C1 segment of cervical spinal cord (tissue), 14 donors: ENCODE results near the gene MAPK8.
"Not testable (repeated sequence)": the region's sequence is repeated elsewhere in the genome, so short reads cannot be mapped to it uniquely, and the experiment has no call there.

Experiments used
- DNase-seq, 14 donors: peaks; one replicate each; lab custom pipeline; 2025; lab: John Stamatoyannopoulos, UW

Gene MAPK8

DNA sequence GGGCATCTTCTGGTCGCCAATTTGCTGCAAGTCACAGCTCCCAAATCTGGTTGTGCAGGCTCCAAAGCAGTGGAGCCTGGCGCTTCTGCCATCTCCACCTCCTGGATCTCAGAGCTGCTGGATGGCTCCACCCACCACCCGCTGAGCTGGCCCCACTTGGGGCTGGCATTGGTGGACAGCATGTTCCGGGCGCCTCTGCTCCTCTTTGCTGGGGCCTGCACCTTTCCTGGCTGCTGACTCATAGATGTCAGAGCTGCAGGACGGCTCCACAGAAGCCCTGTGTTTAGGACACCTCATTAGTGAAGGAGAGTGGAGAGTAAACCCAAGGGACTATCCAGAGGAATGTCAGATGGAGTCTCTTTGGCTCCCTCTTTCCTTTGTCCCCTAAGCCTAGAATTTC, 27.4 kb downstream of the MAPK8 start:
- no peak for DNase-seq

DNA sequence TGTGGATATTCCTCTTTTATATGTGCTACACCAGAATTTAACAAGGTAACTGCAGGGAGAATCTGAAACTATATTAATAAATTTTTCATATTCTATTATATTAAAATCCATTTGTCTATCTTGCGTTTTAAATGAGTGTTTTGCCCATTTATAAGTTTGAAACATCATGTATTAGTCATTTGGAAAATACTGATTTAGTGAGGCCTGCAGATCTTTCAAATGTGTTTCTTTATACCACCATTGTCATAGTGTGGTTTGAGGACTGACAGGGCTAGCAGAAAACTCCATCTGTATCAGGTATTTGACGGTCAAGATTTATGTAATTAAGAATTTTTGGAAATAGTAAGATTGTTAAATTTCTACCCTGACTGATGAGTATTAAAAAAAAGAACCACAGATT, 29.3 kb downstream of the MAPK8 start:
- no peak for DNase-seq

DNA sequence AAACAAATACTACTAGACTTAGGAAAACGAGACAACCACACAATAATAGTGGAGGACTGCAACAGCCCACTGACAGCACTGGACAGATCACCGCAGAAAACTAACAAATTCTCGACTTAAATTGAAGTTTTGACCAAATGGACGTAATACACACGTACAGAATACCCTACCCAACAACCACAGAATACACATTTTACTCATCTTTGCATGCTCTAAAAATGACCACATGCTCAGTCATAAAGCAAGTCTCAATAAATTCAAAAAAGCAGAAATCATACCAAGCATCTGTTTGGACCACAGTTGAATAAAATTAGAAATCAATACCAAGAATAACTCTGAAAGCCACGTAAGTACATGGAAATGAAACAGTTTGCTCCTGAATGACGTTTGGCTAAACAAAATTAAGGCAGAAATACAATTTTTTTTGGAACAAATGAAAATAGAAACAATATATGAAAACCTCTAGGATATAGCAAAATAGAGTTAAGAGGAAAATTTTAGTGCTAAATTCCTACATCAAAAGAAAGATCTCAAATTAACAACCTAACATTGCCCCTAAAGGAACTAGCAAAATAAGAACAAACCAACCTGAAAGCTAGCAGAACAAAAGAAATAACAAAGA, 30.6 kb downstream of the MAPK8 start:
- DNase-seq: no peak

DNA sequence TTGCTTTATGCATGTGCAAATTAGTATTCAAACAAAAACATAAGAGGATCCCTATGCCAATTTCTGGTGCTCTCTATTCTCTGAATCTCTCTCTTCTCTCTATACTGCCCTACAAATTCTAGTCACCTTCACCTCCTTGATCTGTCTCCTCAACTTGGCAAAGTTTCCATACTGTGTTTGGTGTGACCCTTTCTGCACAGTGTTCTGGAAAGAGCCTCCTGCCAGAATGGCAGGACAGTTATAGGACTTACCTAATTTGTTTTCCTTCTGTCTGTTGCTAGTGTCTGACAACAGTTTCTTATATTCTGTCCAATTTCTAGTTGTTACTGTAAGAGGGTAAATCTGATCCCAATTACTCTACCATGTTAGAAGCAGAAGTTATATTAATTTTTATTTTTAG, 34.3 kb downstream of the MAPK8 start:
- no peak for DNase-seq

DNA sequence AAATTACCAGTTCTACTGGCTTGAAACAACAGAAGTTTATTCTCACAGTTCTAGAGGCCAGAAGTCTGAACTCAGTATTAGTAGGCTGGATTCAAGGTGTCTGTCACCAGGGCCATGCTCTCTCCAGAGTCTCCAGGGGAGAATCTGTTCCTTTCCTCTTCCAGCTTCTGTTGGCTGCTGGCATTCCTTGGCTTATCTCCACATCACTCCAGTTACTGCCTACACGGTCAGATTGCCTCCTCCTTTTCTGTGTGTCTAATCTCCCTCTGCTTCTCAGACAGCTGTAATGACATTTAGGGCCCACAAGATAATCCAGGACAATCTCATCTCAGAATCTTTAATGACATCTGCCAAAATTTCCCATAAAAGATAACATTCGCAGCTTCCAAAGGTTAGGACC, 36.6 kb downstream of the MAPK8 start:
- no peak for DNase-seq

DNA sequence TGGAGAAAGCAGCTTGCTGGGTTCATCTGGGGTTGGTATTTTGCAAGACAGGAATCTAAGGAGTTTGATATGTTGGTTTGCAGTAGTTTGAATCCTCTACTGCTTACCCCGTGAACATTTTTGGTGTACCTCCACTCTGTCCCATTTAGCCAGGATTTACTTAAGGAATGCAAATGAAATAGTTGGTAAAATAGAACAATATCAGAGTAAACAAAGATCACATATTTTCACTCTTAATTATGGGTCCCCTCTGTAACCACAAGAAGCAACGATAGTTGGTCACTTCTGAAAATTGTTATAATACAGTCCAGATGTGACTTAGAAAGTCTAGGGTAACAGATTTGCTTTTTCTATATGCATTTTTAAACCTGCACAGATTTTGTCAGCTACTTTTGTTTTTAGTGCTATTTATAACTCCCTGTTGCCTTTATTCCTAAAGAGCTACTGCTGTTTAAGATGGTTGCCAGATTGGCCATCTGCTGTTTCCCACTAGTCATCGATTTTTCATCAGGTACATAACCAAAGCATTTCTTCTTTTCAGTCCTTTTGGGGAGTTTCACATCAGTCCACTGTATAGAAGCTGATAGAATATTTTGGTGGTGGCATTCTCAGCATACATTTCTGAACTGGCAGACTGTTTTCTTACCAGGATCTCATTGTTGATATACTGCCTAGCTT, 37.6 kb downstream of the MAPK8 start:
- no peak for DNase-seq

DNA sequence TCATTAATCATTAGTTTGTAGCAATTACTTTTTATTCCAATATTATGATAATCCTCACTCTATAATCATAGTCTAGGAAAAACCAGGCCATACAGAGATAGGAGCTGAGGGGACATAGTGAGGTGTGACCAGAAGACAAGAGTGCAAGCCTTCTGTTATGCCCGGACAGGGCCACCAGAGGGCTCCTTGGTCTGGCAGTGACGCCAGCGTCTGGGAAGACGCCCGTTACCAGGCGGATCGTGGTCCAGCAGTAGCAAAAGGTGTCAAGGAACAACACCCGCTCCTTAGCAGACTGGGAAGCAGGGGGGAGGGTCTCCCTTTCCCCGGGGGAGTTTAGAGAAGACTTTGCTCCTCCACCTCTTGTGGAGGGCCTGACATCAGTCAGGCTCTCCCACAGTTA, 39.8 kb downstream of the MAPK8 start:
- not testable (repeated sequence) for DNase-seq

DNA sequence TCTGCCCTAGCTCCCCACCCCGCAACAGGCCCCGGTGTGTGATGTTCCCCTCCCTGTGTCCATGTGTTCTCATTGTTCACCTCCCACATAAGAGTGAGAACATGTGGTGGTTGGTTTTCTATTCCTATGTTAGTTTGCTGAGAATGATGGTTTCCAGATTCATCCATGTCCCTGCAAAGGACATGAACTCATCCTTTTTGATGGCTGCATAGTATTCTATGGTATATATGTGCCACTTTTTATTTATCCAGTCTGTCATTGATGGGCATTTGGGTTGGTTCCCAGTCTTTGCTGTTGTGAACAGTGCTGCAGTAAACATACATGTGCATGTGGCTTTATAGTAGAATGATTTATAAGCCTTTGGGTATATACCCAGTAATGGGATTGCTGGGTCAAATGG, 41.1 kb downstream of the MAPK8 start:
- DNase-seq: not testable (repeated sequence)

DNA sequence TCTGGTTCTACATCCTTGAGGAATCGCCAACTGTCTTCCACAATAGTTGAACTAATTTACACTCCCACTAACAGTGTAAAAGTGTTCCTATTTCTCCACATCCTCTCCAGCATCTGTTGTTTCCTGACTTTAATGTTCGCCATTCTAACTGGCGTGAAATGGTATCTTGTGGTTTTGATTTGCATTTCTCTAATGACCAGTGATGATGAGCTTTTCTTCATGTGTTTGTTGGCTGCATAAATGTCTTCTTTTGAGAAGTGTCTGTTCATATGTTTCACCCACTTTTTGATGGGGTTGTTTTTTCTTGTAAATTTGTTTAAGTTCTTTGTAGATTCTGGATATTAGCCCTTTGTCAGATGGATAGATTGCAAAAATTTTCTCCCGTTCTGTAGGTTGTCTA, 41.5 kb downstream of the MAPK8 start:
- DNase-seq: not testable (repeated sequence)

DNA sequence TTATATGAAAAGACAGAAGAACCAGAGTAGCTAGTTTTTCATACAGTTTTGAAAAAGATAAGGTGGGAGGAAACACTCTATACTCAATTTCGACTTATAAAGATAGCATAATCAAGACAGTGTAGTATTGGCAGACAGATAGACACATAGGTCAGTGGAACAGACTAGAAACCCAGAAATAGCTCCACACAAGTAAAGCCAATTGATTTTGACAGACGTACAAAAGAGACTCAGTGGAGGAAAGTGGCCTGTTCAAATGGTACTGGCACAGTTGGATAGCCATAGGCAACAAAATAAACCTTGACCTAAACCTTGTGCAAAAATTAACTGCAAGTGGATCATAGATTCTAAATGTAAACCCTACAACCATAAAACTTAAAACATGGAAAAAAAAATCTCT, 46.8 kb downstream of the MAPK8 start:
- DNase-seq: no peak

DNA sequence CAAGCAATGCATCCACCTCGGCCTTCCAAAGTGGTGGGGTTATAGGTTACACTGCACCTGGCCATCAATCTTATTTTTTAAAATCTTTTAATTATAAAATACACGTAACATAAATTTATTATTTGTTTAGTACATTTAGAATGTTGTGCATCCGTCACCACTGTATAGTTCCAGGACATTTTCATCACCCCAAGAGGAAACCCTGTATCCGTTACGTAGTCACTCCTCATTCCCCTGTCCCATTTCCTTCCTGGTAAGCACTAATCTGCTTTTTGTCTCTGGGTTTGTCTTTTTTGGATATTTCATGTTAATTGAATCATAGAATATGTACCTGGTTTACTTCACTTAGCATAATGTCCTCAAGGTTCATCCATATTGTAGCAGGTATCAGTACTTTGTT, 51.2 kb downstream of the MAPK8 start:
- no peak for DNase-seq

DNA sequence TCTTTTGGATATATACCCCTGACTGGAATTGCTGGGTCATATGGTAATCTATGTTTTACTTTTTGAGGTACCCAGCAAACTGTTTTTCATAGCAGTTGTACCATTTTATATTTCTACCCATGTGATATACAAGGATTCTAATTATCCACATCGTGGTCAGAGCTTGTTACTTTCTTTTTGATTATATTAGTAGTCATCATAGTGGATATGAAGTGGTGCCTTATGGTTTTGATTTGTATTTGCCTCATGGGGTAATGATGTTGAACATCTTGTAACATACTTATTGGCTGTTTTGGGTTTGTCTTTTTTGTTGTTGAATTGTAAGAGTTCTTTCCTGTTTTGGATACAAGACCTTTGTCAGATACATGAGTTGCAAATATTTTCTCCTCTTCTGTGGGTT, 51.7 kb downstream of the MAPK8 start:
- DNase-seq: no peak

DNA sequence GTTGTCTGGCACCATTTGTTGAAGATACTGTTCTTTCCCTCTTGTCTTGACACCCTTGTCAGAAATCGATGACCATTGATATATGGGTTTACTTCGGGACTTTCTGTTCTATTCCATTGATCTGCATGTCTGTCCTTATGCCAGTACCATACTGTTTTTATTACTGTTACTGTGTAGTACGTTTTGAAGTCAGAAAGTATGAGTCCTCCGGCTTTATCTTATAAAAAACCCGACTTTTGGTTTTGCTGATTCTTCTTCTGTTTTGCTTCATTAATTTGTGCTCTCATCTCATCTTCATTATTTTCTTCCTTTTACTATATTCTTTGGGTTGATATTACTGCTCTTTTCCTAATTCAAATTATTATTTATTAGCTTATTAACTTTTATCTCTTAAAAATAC, 52.4 kb downstream of the MAPK8 start:
- no peak for DNase-seq

DNA sequence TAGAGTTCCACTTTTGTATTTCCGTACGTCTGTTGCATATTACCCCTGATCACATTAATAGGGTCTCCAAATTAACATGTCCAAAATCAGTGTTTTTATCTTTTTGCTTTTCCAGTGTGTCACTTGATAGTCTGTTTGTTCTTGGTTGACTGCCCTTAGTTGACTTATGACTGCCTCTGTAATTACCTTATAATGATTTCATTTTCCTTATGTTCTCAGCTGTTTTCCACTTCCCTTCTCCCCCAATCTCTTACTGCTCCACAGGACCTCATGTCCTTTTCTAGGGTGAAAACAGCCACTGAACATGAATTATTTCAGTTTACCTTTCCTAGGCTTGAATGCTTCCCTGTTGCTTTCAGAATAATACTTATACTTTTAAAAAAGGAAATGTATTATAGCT, 54.7 kb downstream of the MAPK8 start:
- no peak for DNase-seq

DNA sequence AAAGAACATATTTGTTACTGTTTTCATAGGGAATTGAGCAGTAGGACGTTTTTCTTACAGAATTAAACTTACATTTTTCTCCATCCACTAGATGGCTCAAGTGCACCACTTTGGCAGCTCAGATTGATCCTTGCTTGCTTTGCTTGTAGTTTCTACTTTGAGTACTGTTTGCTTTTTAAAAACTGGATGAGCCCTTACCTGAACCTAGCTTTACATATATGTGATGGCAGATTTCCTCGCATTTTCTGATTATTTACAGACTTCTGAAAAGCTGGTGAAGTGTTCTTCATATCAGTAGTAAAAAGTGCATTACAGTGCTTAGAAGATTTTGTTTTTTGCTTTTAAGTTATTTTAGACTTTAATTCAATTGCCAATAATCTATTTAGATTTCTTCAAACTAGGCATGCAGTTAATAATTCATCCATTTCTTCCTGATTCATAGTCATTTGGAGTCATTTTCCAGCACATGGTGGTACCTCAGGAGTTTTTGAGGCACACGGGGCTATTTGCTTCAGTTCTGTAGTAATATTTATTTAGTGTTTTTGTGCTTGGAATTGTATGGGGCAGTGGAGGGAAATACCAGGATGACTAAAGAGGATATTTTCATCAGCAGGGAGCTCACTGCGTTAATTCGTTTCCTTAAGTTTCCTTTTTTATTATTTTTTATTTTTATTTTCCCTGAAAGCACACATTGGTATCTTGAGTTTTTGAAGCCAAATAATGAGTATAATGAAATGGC, 57.3 kb downstream of the MAPK8 start:
- peak in 3 of 14 donors; percentile 5 to 27 (median 23) for DNase-seq

DNA sequence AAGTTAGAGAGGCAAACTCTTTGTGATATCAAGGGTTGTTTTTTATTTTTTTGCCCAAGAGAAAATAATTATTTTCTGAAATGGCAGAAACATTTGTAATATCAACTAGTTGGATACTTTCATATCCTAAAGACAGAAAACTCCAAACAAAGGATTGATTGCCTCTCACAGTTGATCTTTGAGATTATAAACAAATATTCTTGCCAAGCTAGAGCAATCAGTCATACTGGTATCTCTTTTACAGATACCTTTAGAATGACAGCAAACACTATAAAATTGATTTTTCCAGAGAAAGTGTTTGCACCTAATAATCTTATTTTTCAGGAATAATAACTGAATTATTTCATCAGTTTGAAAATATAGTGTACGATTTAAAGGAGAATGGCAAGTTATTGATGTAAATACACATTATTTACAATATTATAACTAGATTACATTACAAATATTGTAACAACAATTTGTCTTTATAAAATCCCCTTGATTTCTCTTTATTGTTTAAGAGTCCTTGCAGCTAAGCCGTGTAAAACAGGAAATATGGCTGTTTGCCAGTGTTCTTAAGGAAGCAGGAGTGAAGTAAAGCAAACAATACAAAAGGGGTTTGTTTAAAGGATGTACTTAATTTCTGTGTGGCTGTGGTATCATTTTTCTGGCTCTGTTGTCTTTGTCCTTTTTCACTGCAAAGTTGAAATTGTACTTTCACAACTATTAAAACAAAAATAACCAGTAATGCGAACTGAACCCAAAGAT, 58.4 kb downstream of the MAPK8 start:
- no peak for DNase-seq

DNA sequence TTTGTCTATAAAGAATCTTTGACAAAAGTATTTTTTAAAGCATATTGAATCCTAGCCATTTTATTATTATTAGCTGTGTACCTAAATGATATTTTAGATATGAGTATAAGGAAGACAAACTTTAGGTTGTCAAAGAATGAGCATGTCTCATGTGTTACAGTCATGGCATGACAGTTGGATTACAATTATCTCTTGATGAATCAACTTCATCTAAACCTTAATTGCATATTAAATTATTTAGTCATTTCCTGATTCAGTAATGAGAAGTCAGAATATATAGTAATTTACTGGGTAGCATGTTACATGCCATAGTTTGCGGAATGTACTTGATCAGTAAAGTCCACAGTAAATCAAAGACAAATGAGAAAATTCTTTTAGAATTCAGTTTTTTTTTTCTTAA, 59.2 kb downstream of the MAPK8 start:
- no peak for DNase-seq

DNA sequence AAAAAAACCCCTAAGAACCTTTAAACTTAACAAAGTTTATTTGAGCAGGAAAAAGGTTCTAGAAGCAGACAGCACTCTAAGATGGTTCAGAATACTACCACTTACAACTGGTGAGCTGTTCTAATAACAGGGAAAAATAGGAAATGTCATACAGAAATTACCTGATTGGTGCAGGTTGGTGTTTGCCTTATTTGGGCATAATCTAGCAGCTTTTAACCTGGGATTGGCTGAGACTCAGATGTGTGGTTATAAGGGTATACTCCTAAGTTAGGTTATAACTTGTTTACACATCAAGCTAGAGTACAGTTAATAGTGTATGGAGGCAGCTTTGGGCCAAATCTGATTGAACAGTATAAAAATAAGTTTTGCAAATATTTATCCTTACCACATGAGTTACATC, 59.8 kb downstream of the MAPK8 start:
- no peak for DNase-seq

DNA sequence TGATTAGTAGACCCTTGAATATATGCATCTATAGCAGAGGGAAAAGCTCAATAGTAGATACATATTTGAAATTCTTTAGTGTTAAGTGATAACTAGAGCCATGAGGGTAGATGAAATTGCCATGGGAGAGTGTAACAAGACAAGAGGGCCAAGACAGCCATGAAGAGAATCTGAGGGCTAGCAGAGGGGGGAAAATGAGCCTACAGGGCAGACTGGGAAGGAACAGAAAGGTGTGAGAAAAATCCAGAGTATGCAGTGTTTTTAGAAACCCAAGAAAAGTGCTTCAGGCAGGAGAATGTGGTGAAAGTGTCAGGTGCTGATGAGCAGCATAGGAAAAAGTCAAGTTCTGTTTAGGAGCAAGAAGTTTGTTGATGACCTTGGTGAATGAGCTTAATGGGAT, 63.0 kb downstream of the MAPK8 start:
- no peak for DNase-seq

DNA sequence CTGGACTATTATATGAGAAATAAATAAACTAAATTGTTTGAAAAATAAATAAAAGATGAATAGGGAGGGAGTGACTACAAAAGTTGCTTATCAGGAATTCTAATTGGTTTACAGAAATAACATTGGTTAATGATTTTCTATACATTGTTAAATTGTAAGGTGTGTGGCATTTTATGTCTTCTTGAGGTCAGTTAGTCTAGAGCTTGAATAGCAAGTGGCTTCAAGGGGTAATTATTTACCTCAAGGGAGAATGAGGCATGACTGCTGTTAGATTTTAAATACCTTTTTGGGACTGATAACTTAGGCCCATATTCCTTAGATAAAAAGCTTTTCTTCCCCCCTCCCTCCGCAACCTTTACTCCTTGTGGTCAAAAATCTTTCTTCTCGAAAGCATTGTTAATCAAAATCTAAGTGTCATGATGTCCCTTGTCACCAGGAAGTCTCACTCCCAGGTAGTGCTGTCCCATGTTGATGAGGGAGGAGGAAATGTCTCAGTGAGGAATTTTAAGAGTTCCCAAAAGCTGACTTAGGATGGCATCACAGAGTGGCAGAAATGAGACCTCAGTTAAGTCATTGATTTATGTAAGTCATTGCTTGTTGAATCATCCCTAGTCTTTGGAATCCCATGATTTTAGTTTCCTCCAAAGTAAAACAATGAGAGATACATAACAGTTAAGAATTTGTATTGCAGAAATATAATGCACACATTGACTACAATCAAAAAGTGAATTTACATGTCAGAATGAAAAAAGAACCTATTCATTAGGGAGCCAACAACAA, 71.5 kb downstream of the MAPK8 start:
- DNase-seq: no peak

DNA sequence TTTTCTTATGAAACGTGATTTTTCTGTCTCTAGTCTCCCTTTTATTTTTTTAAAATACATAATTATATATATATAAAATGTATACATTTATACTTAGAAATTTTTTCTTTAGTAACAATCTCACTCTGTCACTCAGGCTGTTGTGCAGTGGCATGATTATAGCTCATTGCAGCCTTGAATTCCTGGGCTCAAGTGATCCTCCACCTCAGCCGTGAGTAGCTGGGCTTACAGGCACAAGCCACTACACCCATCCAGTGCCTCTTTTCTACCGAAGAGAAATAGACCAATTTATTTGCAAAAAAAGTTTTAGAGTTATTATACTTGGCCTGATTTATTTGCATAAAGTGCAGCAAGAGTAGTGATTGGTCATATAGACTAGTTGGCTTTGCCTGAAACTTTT, 72.2 kb downstream of the MAPK8 start:
- no peak for DNase-seq

DNA sequence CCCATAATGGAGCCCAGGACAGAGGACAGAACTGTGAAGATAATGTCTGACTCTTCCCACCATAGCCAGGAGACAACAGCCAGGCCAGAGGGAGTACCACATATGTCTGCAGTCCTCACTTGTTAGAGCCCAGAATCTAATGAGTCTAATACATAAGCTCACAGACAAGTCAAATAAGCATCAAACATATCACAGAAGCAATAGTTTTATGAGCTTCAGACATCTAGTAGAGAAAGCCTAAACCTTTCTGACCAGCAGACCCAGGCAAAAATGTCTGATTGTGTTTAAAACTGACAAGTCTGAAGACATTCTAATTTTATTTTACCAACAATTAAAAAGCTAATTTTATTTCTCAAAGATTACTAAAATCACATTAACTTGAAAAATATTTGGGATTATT, 75.5 kb downstream of the MAPK8 start:
- no peak for DNase-seq
